Middle frontal gyrus (tissue), 1 donor: Measurements from ENCODE around the gene THADA.
"Not testable (repeated sequence)": the region's sequence is repeated elsewhere in the genome, so short reads cannot be mapped to it uniquely, and the experiment has no call there.

Experiments used
- DNase-seq: peaks from one replicate; pipeline ENCODE4 v3.0.0-alpha.2; 2015; ENCODE audit warnings: low spot score; ENCODE audit errors: extremely low spot score

The THADA gene

GRCh38 chr2:43389581-43390466, 206.0 kb downstream of the THADA start:
- DNase-seq: no peak

GRCh38 chr2:43388371-43388770, 207.5 kb downstream of the THADA start:
- no peak for DNase-seq

GRCh38 chr2:43387092-43388062, 208.5 kb downstream of the THADA start:
- no peak for DNase-seq

- DNase-seq: not testable (repeated sequence)
Observed at GRCh38 chr2:43386679-43387078, 209.2 kb downstream of the THADA start.

- DNase-seq: no peak
Observed at GRCh38 chr2:43384143-43384542, 211.7 kb downstream of the THADA start.

GRCh38 chr2:43383533-43383932, 212.3 kb downstream of the THADA start:
- no peak for DNase-seq

GRCh38 chr2:43379494-43379893, 216.3 kb downstream of the THADA start:
- no peak for DNase-seq

- DNase-seq: no peak
Observed at GRCh38 chr2:43377327-43377726, 218.5 kb downstream of the THADA start.

- DNase-seq: no peak
Observed at GRCh38 chr2:43376523-43377198, 219.2 kb downstream of the THADA start.

- DNase-seq: no peak
Observed at GRCh38 chr2:43375746-43376522, 219.9 kb downstream of the THADA start.

GRCh38 chr2:43372416-43373081, 223.3 kb downstream of the THADA start:
- no peak for DNase-seq

- no peak for DNase-seq
Observed at GRCh38 chr2:43370705-43371104, 225.1 kb downstream of the THADA start.

- DNase-seq: no peak
Observed at GRCh38 chr2:43370146-43370545, 225.7 kb downstream of the THADA start.

- DNase-seq: no peak
Observed at GRCh38 chr2:43368483-43369385, 227.1 kb downstream of the THADA start.

- no peak for DNase-seq
Observed at GRCh38 chr2:43367012-43367782, 228.6 kb downstream of the THADA start.

GRCh38 chr2:43363120-43363519, 232.7 kb downstream of the THADA start:
- no peak for DNase-seq

- DNase-seq: no peak
Observed at GRCh38 chr2:43361286-43361685, 234.6 kb downstream of the THADA start.

- DNase-seq: no peak
Observed at GRCh38 chr2:43360137-43360536, 235.7 kb downstream of the THADA start.
